A549 (cell line): ENCODE measurements around the gene TUBG2. TPM values are rescaled to one million over a fixed set of nuclear protein-coding genes. Genes with fewer than 3 reads are reported as not detected.
"Not testable (repeated sequence)": the region's sequence is repeated elsewhere in the genome, so short reads cannot be mapped to it uniquely, and the experiment has no call there.

Source experiments
- ATAC-seq, 2 experiments: fragments of 200-7000 bp in 1 of 2; fragments of >200 bp in 1 of 2; cut with Nextera tagmentation in 1 of 2; cut with Tn5 transposase in 1 of 2; 3 replicates each; pipeline versions ENCODE4 v1.8.0 to v1.9.1; 2018 to 2020; ENCODE audit warnings: mild to moderate bottlenecking in 1 of 2, moderate library complexity in 1 of 2
- CTCF ChIA-PET: fragments of 300-600 bp; sonication (Branson Sonifier 250); formaldehyde crosslinking; extraction: SDS; loops from one replicate; lab custom pipeline; 2021; ENCODE audit warnings: antibody characterized with exemption, inconsistent platforms; lab: Yijun Ruan, JAX
- POLR2A ChIA-PET: fragments of 350-600 bp; formaldehyde crosslinking; extraction: SDS; loops from one replicate; lab custom pipeline; 2021; ENCODE audit warnings: antibody characterized with exemption, inconsistent platforms; lab: Yijun Ruan, JAX
- DNase-seq, 2 experiments: peaks; one replicate each; pipeline versions ENCODE4 v3.0.0 to v3.0.0-alpha.2; 2011 to 2016; ENCODE audit warnings: low read depth in 1 of 2, low spot score in 1 of 2
- FAIRE-seq: peaks from 2 replicates; lab custom pipeline; 2011; peaks lifted over from hg19 to GRCh38; lab: Jason Lieb, UNC
- H3K27ac ChIP-seq, 2 experiments: fragments of >200 bp; sonication (Bioruptor Twin); formaldehyde crosslinking; 3 replicates each; pipeline ENCODE4 v1.5.1; 2016 to 2017
- H3K4me1 ChIP-seq: fragments of >200 bp; sonication (Bioruptor Twin); formaldehyde crosslinking; 3 replicates; pipeline ENCODE4 v1.6.1; 2016
- H3K4me2 ChIP-seq: fragments of >200 bp; sonication (Bioruptor Twin); formaldehyde crosslinking; 3 replicates; pipeline ENCODE4 v1.6.1; 2016
- H3K4me3 ChIP-seq: fragments of >200 bp; sonication (Bioruptor Twin); formaldehyde crosslinking; 3 replicates; pipeline ENCODE4 v1.5.1; 2016
- H3K9me3 ChIP-seq: fragments of >200 bp; sonication (Bioruptor Twin); formaldehyde crosslinking; 3 replicates; pipeline ENCODE4 v1.6.1; 2016
- BHLHE40 ChIP-seq: IDR thresholded peaks from 2 replicates; pipeline ENCODE4 v1.6.1; 2012; ENCODE audit warnings: low read depth, low read length, inconsistent platforms
- CBX2 ChIP-seq: fragments of 200-600 bp; sonication (generic); IDR thresholded peaks from 2 replicates; pipeline ENCODE4 v1.6.1; 2016; ENCODE audit warnings: low read depth, mild to moderate bottlenecking, borderline replicate concordance
- CEBPB ChIP-seq, 2 experiments: fragments of >200 bp in 1 of 2; sonication (Bioruptor Twin) in 1 of 2; formaldehyde crosslinking in 1 of 2; IDR thresholded peaks; 2 replicates each; pipeline ENCODE4 v1.6.1; 2012 to 2016
- CHD2 ChIP-seq: fragments of 150-350 bp; IDR thresholded peaks from 2 replicates; pipeline ENCODE4 v1.6.1; 2014; ENCODE audit warnings: low read length; ENCODE audit not compliant: partially characterized antibody
- CHD4 ChIP-seq: fragments of 200-600 bp; sonication (generic); IDR thresholded peaks from 2 replicates; pipeline ENCODE4 v1.6.1; 2016; ENCODE audit warnings: antibody characterized with exemption, mild to moderate bottlenecking, borderline replicate concordance
- EHMT2 ChIP-seq: fragments of 200-600 bp; sonication (generic); IDR thresholded peaks from 2 replicates; pipeline ENCODE4 v1.6.1; 2016; ENCODE audit warnings: antibody characterized with exemption, low read depth, mild to moderate bottlenecking, moderate library complexity
- EP300 ChIP-seq, 2 experiments: fragments of >200 bp; sonication (Bioruptor Twin); formaldehyde crosslinking; IDR thresholded peaks; 2 replicates in 1 of 2; 3 replicates in 1 of 2; pipeline ENCODE4 v1.6.1; 2016 to 2017
- FOXS1 ChIP-seq: fragments of 250-450 bp; sonication (Bioruptor Pico); IDR thresholded peaks from 2 replicates; pipeline ENCODE4 v1.5.0; 2020; ENCODE audit warnings: mild to moderate bottlenecking, moderate library complexity
- JUN ChIP-seq, 2 experiments: fragments of >200 bp; sonication (Bioruptor Twin); formaldehyde crosslinking; IDR thresholded peaks; 2 replicates in 1 of 2; 3 replicates in 1 of 2; pipeline ENCODE4 v1.6.1; 2016 to 2017
- JUNB ChIP-seq: fragments of >200 bp; sonication (Bioruptor Twin); formaldehyde crosslinking; IDR thresholded peaks from 2 replicates; pipeline ENCODE4 v1.6.1; 2016
- KDM1A ChIP-seq: fragments of 200-600 bp; sonication (generic); IDR thresholded peaks from 2 replicates; pipeline ENCODE4 v1.6.1; 2016; ENCODE audit warnings: low read depth, mild to moderate bottlenecking
- NPAS2 ChIP-seq: fragments of 250-450 bp; sonication (Bioruptor Pico); IDR thresholded peaks from 2 replicates; pipeline ENCODE4 v1.8.0; 2022; ENCODE audit warnings: mild to moderate bottlenecking, moderate library complexity, borderline replicate concordance
- RNF2 ChIP-seq: fragments of 200-600 bp; sonication (generic); IDR thresholded peaks from 2 replicates; pipeline ENCODE4 v1.6.1; 2016; ENCODE audit warnings: low read depth, mild to moderate bottlenecking, antibody characterized with exemption, moderate library complexity, borderline replicate concordance
- SREBF2 ChIP-seq: fragments of 450-650 bp; IDR thresholded peaks from 2 replicates; pipeline ENCODE4 v1.6.1; 2014; ENCODE audit warnings: mild to moderate bottlenecking, moderate library complexity
- TP53 ChIP-seq: fragments of 250-450 bp; sonication (Bioruptor Pico); IDR thresholded peaks from 2 replicates; pipeline ENCODE4 v1.5.0; 2021; ENCODE audit warnings: mild to moderate bottlenecking, moderate library complexity
- WGBS: methylation state at CpG from one replicate; pipeline ENCODE4 v1.1.6; 2017; ENCODE audit errors: missing lambda C conversion rate; 5-methylcytosine and 5-hydroxymethylcytosine counted together
- polyA plus RNA-seq, 4 experiments: library from polyadenylated mRNA; depleted of rRNA in 3 of 4; stranded (reverse); fragments of >200 nt; fragmentation: RNase III in 1 of 4; extraction: RNeasy Plus Mini Kit Qiagen cat#74134 plus additional on column Dnase treatment in 1 of 4; gene quantifications; 2 replicates in 3 of 4; 3 replicates in 1 of 4; pipeline ENCODE4 v1.2.3, GENCODE V29; 2011 to 2017
- TF ChIP-seq, protein P1 (sequence below): fragments of 200-600 bp; sonication (generic); IDR thresholded peaks from 2 replicates; pipeline ENCODE4 v1.6.1; 2016; ENCODE audit warnings: antibody characterized with exemption, mild to moderate bottlenecking, moderate library complexity
- TF ChIP-seq, protein P2 (sequence below): fragments of 250-450 bp; sonication (Bioruptor Pico); IDR thresholded peaks from 2 replicates; pipeline ENCODE4 v1.5.0; 2020; ENCODE audit warnings: low read depth, mild to moderate bottlenecking, moderate library complexity

TUBG2 gene
- polyA plus RNA-seq, 2 of the 4 experiments (the other 2 are of a cell fraction): 14.9 to 30.6 TPM

DNA sequence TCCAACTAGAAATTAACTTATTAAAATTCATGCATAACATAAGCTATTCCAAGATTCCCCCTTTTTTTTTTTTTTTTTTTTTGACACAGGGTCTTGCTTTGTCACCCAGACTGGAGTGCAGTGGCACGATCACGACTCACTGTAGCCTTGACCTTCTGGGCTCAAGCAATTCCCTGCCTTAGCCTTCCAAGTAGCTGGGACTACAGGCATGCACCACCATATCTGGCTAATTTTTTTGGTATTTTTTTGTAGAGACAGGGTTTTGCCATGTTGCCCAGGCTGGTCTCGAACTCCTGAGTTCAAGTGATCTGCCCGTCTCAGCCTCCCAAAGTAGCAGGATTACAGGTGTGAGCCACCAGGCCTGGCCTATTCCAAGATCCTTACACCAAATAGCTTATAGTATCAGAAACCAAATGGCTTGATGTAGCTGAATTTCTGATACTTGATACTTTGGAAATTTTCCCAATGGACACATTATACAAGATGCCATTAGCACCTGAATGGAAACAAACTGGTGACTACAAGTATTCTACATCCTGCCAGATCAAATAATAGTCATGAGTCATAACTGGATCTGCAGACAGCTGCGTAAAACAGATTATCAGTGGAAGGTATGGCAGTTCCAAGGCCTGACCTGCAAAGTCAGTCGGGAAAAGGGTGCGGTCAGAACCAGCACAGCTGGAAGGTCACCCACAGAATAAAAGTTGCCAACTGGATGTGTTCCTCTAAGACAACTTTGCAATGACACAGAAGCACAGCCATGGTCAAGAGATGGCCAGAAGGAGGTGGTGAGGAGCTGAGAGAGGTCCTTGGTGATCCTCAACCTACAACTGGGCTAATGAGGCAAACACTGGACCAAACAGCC lies 35.1 kb upstream of the TUBG2 start (continued):
- TF ChIP-seq, protein P1, sequence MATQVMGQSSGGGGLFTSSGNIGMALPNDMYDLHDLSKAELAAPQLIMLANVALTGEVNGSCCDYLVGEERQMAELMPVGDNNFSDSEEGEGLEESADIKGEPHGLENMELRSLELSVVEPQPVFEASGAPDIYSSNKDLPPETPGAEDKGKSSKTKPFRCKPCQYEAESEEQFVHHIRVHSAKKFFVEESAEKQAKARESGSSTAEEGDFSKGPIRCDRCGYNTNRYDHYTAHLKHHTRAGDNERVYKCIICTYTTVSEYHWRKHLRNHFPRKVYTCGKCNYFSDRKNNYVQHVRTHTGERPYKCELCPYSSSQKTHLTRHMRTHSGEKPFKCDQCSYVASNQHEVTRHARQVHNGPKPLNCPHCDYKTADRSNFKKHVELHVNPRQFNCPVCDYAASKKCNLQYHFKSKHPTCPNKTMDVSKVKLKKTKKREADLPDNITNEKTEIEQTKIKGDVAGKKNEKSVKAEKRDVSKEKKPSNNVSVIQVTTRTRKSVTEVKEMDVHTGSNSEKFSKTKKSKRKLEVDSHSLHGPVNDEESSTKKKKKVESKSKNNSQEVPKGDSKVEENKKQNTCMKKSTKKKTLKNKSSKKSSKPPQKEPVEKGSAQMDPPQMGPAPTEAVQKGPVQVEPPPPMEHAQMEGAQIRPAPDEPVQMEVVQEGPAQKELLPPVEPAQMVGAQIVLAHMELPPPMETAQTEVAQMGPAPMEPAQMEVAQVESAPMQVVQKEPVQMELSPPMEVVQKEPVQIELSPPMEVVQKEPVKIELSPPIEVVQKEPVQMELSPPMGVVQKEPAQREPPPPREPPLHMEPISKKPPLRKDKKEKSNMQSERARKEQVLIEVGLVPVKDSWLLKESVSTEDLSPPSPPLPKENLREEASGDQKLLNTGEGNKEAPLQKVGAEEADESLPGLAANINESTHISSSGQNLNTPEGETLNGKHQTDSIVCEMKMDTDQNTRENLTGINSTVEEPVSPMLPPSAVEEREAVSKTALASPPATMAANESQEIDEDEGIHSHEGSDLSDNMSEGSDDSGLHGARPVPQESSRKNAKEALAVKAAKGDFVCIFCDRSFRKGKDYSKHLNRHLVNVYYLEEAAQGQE: no peak
- no peak for TF ChIP-seq BHLHE40
- TF ChIP-seq EP300 (IDR thresholded peaks at IDR 0.05): no peak
- TF ChIP-seq EHMT2: 0 out of 2 replicates have a peak, but pooled peaks have one; percentile 20
- TF ChIP-seq NPAS2 (CRISPR knock-in tag): no peak
- peak; percentile 41; the same call in 1 of the 2 replicates for TF ChIP-seq JUNB
- TF ChIP-seq CHD4: no peak
- TF ChIP-seq CEBPB (IDR thresholded peaks at IDR 0.05): no peak
- no peak for TF ChIP-seq KDM1A
- TF ChIP-seq JUN (IDR thresholded peaks at IDR 0.05): no peak
- TF ChIP-seq TP53: no peak
- no peak for TF ChIP-seq CHD2
- TF ChIP-seq SREBF2: no peak

DNA sequence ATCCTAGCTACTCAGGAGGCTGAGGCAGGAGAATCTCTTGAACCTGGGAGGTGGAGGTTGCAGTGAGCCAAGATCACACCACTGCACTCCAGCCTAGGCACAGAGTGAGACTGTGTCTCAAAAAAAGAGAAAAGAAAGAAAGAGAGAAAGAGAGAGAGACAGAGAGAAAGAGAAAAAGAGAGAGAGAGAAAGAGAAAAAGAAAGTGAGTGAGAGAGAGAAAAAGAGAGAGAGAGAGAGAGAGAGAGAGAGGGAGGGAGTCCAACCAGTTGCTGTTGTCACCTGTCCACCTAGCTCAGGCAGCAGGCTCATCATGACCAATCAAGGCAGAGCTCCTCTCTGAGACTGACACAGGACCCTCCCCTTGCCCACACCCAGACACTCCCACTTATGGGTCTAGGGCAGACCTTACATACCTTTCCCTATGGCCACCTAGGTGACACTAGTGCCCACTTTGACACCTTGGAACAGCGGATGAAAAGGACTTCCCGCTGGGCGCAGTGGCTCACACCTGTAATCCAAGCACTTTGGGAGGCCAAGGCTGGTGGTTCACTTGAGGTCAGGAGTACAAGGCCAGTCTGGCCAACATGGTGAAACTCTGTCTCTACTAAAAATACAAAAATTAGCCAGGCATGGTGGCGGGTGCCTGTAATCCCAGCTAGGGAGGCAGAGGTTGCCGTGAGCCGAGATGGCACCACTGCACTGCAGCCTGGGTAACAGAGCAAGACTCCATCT lies 31.9 kb upstream of the TUBG2 start:
- not testable (repeated sequence) for FAIRE-seq, H3K27ac ChIP-seq, H3K4me3 ChIP-seq, H3K9me3 ChIP-seq, H3K4me2 ChIP-seq, ATAC-seq, DNase-seq
- CTCF ChIA-PET: interaction anchor here (0.6 to 2.3 kb wide), 3 partner anchors 9 to 52 kb away, joined by 3 to 9 read pairs (median 3); no protein-coding TSS in a partner anchor
- WGBS: 89% methylated on average over 6 of the region's 6 CpGs
- POLR2A ChIA-PET: interaction anchor here (0.5 kb wide), 1 partner anchor 16 kb away, joined by 3 read pairs; no protein-coding TSS in a partner anchor
- H3K4me1 ChIP-seq: peaks cover 14% of the 10 kb centered on the region

DNA sequence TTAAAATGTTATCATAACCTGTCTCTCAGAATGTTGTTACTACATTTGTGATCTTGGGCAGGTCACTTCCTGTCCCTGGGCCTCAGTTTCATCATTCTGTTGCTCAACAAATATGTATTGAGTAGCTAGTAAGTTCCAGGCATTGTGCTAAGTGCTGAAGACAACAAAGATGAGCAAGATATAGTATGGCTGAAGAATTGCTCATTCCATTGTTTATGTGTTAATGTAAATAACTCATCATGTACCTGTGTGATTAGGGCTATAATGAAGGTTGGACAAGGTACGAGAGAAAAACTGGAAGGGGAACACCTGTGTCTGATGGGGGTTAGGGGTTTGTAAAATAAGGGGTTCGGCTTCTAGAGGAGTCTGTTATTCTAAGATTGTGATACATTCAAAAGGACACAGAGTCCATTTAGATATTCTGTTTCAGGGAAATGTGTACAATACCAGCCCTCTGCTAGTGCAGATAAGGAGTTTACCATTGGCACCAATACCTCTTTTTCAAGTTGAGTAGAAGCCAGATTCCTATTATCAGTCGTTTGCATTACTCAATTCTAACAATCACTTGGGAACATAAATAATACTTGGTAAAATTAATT lies 29.6 kb upstream of the TUBG2 start:
- no peak for FAIRE-seq
- Histone ChIP-seq H3K4me3 (no peak overlapping the region), H3K4me1 (peaks cover 1% of the 10 kb centered on the region), H3K9me3 (no peaks in the 10 kb centered on the region), H3K4me2 (no peak overlapping the region), H3K27ac (no peak overlapping the region)
- 60% methylated on average over 3 of the region's 3 CpGs for WGBS
- TF ChIP-seq BHLHE40 (no peak), CBX2 (no peak), RNF2 (no peak), FOXS1 (CRISPR knock-in tag) (no peak)
- TF ChIP-seq, protein P2, sequence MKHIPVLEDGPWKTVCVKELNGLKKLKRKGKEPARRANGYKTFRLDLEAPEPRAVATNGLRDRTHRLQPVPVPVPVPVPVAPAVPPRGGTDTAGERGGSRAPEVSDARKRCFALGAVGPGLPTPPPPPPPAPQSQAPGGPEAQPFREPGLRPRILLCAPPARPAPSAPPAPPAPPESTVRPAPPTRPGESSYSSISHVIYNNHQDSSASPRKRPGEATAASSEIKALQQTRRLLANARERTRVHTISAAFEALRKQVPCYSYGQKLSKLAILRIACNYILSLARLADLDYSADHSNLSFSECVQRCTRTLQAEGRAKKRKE (CRISPR knock-in tag): no peak
- DNase-seq: no peak
- no peak for ATAC-seq
- POLR2A ChIA-PET: interaction anchor here (0.8 kb wide), 1 partner anchor 21 kb away, joined by 4 read pairs; the partner anchor contains the start of genes RETREG3 and TUBG1
- CTCF ChIA-PET: interaction anchor here (0.6 to 2.3 kb wide), 4 partner anchors 11 to 92 kb away, joined by 3 to 9 read pairs (median 4); partner anchors contain the start of gene PLEKHH3
